GM21717 (cell line): Measurements from ENCODE around the gene SNAI1.

Source experiments
- ATAC-seq: cut with Tn5 transposase; IDR thresholded peaks from one replicate; pipeline ENCODE4 v1.9.1; 2021; ENCODE audit warnings: mild to moderate bottlenecking, moderate library complexity; ENCODE audit not compliant: unreplicated experiment

Gene SNAI1

DNA sequence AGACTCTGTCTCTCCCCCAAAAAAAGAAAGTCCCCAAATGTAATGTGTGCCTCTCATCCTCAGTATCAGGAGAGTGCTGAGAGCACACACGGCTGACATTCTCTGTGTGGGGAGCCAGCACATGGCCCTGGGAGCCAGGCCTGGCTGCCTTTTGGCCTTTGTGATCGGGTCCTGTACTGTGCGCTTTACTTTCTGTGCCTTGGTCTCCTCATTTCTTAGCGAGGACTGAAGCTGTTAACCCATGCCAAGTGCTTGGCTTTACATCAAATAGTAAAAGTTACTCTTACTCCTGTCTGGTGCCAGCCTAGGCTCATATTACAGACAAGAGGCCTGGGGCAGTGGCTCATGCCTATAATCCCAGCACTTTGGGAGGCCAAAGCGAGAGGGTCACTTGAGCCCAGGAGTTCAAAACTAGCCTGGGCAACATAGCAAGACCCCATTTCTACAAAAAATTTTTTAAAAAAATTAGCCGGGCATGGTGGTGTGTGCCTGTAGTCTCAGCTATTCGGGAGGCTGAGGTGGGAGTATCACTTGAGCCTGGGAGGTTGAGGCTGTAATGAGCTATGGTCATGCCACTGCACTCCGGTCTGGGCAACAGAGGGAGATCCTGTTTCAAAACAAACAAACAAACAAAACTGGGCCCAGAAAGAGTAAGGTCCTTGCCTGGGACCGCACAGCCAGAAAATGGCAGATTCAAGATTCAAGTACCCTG, 50.3 kb downstream of the SNAI1 start:
- ATAC-seq: no peak

DNA sequence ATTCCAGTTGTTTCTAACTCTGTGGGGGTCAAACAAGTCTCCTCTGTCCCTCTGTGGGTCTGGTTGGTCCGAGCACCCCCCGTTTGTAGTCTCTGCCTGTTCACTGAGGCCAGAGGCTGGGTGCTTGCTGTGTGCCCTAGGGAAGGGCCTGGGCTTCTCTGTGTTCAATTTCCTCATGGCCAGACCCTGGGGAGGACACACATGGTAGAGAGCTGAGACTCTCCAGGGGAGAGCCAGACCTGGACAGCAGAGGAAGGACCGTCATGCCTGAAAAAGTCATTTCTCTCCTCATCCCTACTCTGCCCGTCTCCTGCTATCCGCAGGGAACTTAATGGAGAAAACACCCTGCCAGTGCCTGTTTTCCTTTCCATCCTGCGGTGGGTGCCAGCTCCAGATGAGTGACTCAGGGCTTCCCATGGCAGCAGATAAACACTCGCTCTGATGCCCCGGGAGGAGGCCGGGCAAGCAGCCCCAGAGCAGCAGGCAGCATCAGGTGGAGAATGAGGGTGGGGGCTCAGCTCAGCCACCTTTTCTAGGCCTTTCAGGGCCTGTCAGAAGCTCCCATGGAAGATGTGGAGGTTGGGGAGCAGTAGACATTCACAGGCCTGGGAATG, 51.9 kb downstream of the SNAI1 start:
- ATAC-seq: no peak

DNA sequence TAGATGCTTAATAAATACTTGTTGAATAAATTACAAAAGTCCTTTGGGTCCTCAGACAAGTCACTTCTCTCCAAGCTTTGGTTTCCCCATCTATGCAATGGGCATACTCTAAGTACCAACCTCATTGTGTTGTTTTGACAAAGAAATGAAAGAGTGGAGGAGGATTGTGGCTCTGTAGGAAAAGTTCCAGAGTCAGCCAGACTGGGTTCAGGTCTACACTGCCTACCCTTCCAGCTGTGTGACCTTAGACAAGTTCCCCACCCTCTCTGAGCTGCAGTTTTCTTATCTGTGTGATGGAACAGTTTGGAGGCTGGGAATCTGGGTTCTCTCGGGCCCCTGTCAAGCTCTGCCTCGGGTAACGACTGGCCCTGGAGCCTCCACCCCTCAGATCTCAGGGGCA, 53.9 kb downstream of the SNAI1 start:
- no peak for ATAC-seq

DNA sequence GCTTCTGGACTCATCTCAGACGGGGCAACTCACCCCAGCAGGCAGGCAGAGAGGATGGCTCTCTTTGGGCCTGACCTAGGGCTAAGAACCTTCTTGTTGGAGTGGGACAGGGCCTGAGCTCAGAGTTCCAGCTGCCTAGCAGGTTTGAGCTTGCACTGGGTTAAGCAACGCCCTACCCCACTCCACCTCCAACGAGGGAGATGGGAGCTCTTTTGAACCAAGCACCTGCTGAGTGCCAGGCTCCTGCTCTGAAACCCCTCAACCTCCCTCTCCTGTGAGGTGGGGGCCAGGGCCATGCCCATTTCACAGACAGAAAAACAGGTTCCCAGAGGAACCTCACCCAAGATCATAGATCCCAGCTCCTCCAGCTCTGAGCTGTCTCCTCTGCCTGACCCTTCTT, 54.3 kb downstream of the SNAI1 start:
- no peak for ATAC-seq

DNA sequence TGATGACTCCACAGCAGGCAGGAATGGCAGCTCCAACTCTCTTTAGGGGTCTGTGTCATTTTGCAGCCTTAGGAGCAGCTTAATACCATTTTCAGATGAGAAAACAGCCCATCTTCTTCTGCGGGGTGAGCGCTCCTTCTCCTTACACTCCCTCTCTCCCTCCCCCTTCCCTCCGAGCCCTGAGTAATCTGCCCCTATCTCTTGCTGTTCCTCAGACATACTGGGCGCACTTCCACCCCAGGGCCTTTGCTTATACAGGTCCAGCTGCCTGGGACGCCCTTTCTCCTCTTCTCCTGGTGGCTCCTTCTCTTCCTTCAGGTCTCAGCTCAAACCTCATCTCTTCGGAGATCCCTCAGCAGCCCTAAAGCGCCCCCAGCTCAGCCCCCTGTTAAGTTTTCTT, 54.8 kb downstream of the SNAI1 start:
- no peak for ATAC-seq

DNA sequence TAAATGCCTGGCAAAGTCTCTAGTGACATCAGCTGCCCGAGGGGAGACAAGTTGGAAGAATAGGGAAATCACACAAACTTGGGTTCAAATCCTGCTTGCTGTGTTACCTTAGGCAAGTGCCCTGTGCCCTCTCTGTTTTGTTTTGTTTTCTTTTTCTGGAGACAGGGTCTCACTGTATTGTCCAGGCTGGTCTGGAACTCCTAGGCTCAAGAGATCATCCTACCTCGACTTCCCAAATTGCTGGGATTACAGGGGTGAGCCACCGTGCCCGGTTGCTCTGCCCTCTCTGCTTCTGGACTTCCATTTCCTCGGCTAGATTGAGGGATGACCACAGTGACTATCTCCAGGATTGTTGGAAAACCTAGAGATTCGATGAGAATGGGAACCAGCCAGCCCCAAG, 55.4 kb downstream of the SNAI1 start:
- ATAC-seq: no peak
